Activated CD8-positive, alpha-beta memory T cell treated with anti-CD3 and anti-CD28 coated beads, Interleukin-2, amount 10 ng/mL, durations not matched to agents 7 days and 5 days (primary cell): ENCODE results near the gene TRAPPC12. TPM values are rescaled to one million over a fixed set of nuclear protein-coding genes. Genes with fewer than 3 reads are reported as not detected.
"Not testable (repeated sequence)": the region's sequence is repeated elsewhere in the genome, so short reads cannot be mapped to it uniquely, and the experiment has no call there.

Source experiments
- ATAC-seq: fragments of 150-1000 bp; cut with Tn5 transposase; one replicate; pipeline ENCODE4 v1.10.0; 2021; ENCODE audit warnings: moderate library complexity
- CTCF ChIA-PET: fragments of 350-600 bp; sonication (Branson Sonifier 250); formaldehyde crosslinking; loops from one replicate; lab custom pipeline; 2021; ENCODE audit warnings: antibody characterized with exemption; lab: Charles Lee
- DNase-seq: peaks from one replicate; pipeline ENCODE4 v3.0.0-alpha.2; 2020
- H3K27ac Mint-ChIP-seq: one replicate; pipeline ENCODE4 v1.8.0; 2021; ENCODE audit warnings: mild to moderate bottlenecking, mixed read lengths
- H3K27me3 Mint-ChIP-seq: one replicate; pipeline ENCODE4 v1.8.0; 2021; ENCODE audit warnings: mixed read lengths
- H3K36me3 Mint-ChIP-seq: one replicate; pipeline ENCODE4 v1.8.0; 2021; ENCODE audit warnings: mild to moderate bottlenecking, mixed read lengths
- H3K4me1 Mint-ChIP-seq: one replicate; pipeline ENCODE4 v1.8.0; 2021; ENCODE audit warnings: mixed read lengths
- H3K4me3 Mint-ChIP-seq: one replicate; pipeline ENCODE4 v1.8.0; 2021; ENCODE audit warnings: mild to moderate bottlenecking, moderate library complexity, mixed read lengths
- H3K9me3 Mint-ChIP-seq: one replicate; pipeline ENCODE4 v1.8.0; 2022; ENCODE audit warnings: low read depth, mixed read lengths
- total RNA-seq, 2 experiments: library from RNA; stranded (reverse); gene quantifications; one replicate each; pipeline ENCODE4 v1.2.3, GENCODE V29; 2021

TRAPPC12 gene
- total RNA-seq, 2 experiments from 2014 or later, result 75.8 to 97.5 TPM

- H3K27me3 Mint-ChIP-seq, result no peaks in the 10 kb centered on the region
- peaks cover 12% of the 10 kb centered on the region for H3K4me1 Mint-ChIP-seq
- H3K36me3 Mint-ChIP-seq, result no peaks in the 10 kb centered on the region
- H3K27ac Mint-ChIP-seq, result no peak overlapping the region
- DNase-seq (no peak), ATAC-seq (no peak)
- H3K4me3 Mint-ChIP-seq, result no peak overlapping the region
- H3K9me3 Mint-ChIP-seq, result no peaks in the 10 kb centered on the region
- CTCF ChIA-PET, result no interaction called here
Observed at GRCh38 chr2:3488061-3488531, 108.6 kb downstream of the TRAPPC12 start.

- H3K4me1 Mint-ChIP-seq, result peaks cover 12% of the 10 kb centered on the region
- DNase-seq (no peak), ATAC-seq (no peak)
- CTCF ChIA-PET, result no interaction called here
- no peaks in the 10 kb centered on the region for H3K36me3 Mint-ChIP-seq
- no peak overlapping the region for H3K27ac Mint-ChIP-seq
- H3K4me3 Mint-ChIP-seq, result no peak overlapping the region
- no peaks in the 10 kb centered on the region for H3K9me3 Mint-ChIP-seq
- no peaks in the 10 kb centered on the region for H3K27me3 Mint-ChIP-seq
Observed at GRCh38 chr2:3488855-3489763, 109.6 kb downstream of the TRAPPC12 start.

GRCh38 chr2:3489764-3490115 lies 110.2 kb downstream of the TRAPPC12 start:
- DNase-seq (no peak), ATAC-seq (no peak)
- Mint-ChIP-seq H3K9me3 (no peaks in the 10 kb centered on the region), H3K4me1 (peaks cover 12% of the 10 kb centered on the region), H3K36me3 (no peaks in the 10 kb centered on the region), H3K27me3 (no peaks in the 10 kb centered on the region), H3K4me3 (no peak overlapping the region), H3K27ac (no peak overlapping the region)
- CTCF ChIA-PET, result no interaction called here

GRCh38 chr2:3490191-3491170 lies 111.0 kb downstream of the TRAPPC12 start:
- CTCF ChIA-PET, result no interaction called here
- no peak for ATAC-seq
- no peaks in the 10 kb centered on the region for H3K36me3 Mint-ChIP-seq

GRCh38 chr2:3491306-3491705 lies 111.8 kb downstream of the TRAPPC12 start:
- H3K36me3 Mint-ChIP-seq, result no peaks in the 10 kb centered on the region
- no peaks in the 10 kb centered on the region for H3K27me3 Mint-ChIP-seq
- no peak overlapping the region for H3K4me3 Mint-ChIP-seq
- no peaks in the 10 kb centered on the region for H3K9me3 Mint-ChIP-seq
- H3K27ac Mint-ChIP-seq, result no peak overlapping the region
- no peak for ATAC-seq
- CTCF ChIA-PET, result no interaction called here
- H3K4me1 Mint-ChIP-seq, result peaks cover 12% of the 10 kb centered on the region
- DNase-seq, result no peak

More at GRCh38 chr2:3490191-3491170, 111.0 kb downstream of the TRAPPC12 start:
- no peak for DNase-seq
- Mint-ChIP-seq H3K27me3 (no peaks in the 10 kb centered on the region), H3K9me3 (no peaks in the 10 kb centered on the region), H3K4me3 (no peak overlapping the region), H3K4me1 (peaks cover 12% of the 10 kb centered on the region), H3K27ac (no peak overlapping the region)

- Mint-ChIP-seq H3K36me3 (no peaks in the 10 kb centered on the region), H3K27ac (no peak overlapping the region)
Observed at GRCh38 chr2:3491716-3492474, 112.4 kb downstream of the TRAPPC12 start.

GRCh38 chr2:3492475-3492787 lies 112.9 kb downstream of the TRAPPC12 start:
- H3K27ac Mint-ChIP-seq, H3K9me3 Mint-ChIP-seq, H3K36me3 Mint-ChIP-seq, DNase-seq, H3K4me3 Mint-ChIP-seq, H3K27me3 Mint-ChIP-seq, ATAC-seq, CTCF ChIA-PET: not testable (repeated sequence)
- peaks cover 12% of the 10 kb centered on the region for H3K4me1 Mint-ChIP-seq

More at GRCh38 chr2:3491716-3492474, 112.4 kb downstream of the TRAPPC12 start:
- Mint-ChIP-seq H3K4me3 (no peak overlapping the region), H3K27me3 (no peaks in the 10 kb centered on the region), H3K4me1 (peaks cover 12% of the 10 kb centered on the region), H3K9me3 (no peaks in the 10 kb centered on the region)
- ATAC-seq (no peak), DNase-seq (no peak)
- CTCF ChIA-PET, result no interaction called here

GRCh38 chr2:3492951-3493614 lies 113.6 kb downstream of the TRAPPC12 start:
- ATAC-seq (no peak), DNase-seq (no peak)
- Mint-ChIP-seq H3K27ac (no peak overlapping the region), H3K4me1 (peaks cover 12% of the 10 kb centered on the region), H3K27me3 (no peaks in the 10 kb centered on the region), H3K9me3 (no peaks in the 10 kb centered on the region), H3K4me3 (no peak overlapping the region), H3K36me3 (peaks cover under 1% of the 10 kb centered on the region)
- CTCF ChIA-PET, result no interaction called here

- Mint-ChIP-seq H3K4me3 (no peak overlapping the region), H3K27me3 (no peaks in the 10 kb centered on the region), H3K9me3 (no peaks in the 10 kb centered on the region), H3K4me1 (peaks cover 12% of the 10 kb centered on the region), H3K27ac (no peak overlapping the region), H3K36me3 (peaks cover 2% of the 10 kb centered on the region)
- DNase-seq (no peak), ATAC-seq (peak; percentile 46)
- CTCF ChIA-PET, result no interaction called here
Observed at GRCh38 chr2:3493615-3494007, 114.1 kb downstream of the TRAPPC12 start.

GRCh38 chr2:3494984-3495666 lies 115.6 kb downstream of the TRAPPC12 start:
- no peaks in the 10 kb centered on the region for H3K9me3 Mint-ChIP-seq
- DNase-seq, result no peak
- no peaks in the 10 kb centered on the region for H3K27me3 Mint-ChIP-seq
- H3K4me3 Mint-ChIP-seq, result no peak overlapping the region
- peaks cover 2% of the 10 kb centered on the region for H3K36me3 Mint-ChIP-seq
- peaks cover 12% of the 10 kb centered on the region for H3K4me1 Mint-ChIP-seq
- no peak for ATAC-seq
- no peak overlapping the region for H3K27ac Mint-ChIP-seq
- CTCF ChIA-PET, result no interaction called here

- H3K36me3 Mint-ChIP-seq, H3K4me1 Mint-ChIP-seq, H3K4me3 Mint-ChIP-seq, DNase-seq, H3K27me3 Mint-ChIP-seq, H3K27ac Mint-ChIP-seq, H3K9me3 Mint-ChIP-seq, CTCF ChIA-PET, ATAC-seq: not testable (repeated sequence)
Observed at GRCh38 chr2:3496708-3497080, 117.2 kb downstream of the TRAPPC12 start.

GRCh38 chr2:3498783-3499394 lies 119.4 kb downstream of the TRAPPC12 start:
- H3K4me1 Mint-ChIP-seq, result no peaks in the 10 kb centered on the region
- H3K27me3 Mint-ChIP-seq, result no peaks in the 10 kb centered on the region
- H3K36me3 Mint-ChIP-seq, result peaks cover 10% of the 10 kb centered on the region
- no peak overlapping the region for H3K27ac Mint-ChIP-seq
- CTCF ChIA-PET, result no interaction called here
- no peaks in the 10 kb centered on the region for H3K9me3 Mint-ChIP-seq
- H3K4me3 Mint-ChIP-seq, result no peak overlapping the region
- ATAC-seq (no peak), DNase-seq (no peak)
